Epithelial cell of proximal tubule (primary cell): ENCODE data around the gene CAMTA1. TPM values are rescaled to one million over a fixed set of nuclear protein-coding genes. Genes with fewer than 3 reads are reported as not detected.

Source experiments
- DNase-seq: peaks from one replicate; pipeline ENCODE4 v3.0.0-alpha.2; 2011; ENCODE audit warnings: low read depth
- H3K4me3 ChIP-seq: 2 replicates; pipeline ENCODE4 v1.5.1; 2011; ENCODE audit warnings: low read depth, mild to moderate bottlenecking, low read length
- CTCF ChIP-seq: conservative IDR thresholded peaks from 2 replicates; pipeline ENCODE4 v1.5.1; 2012; ENCODE audit warnings: low read depth, mild to moderate bottlenecking, low read length
- total RNA-seq: library from RNA; depleted of rRNA; stranded (reverse); fragments of >200 nt; gene quantifications from 2 replicates; pipeline ENCODE4 v1.2.3, GENCODE V29; 2015

Gene CAMTA1
- total RNA-seq, 1 donor from 2014 or later, result 79.2 TPM

GRCh38 chr1:7517611-7518330 lies 732.5 kb downstream of the CAMTA1 start:
- DNase-seq, result no peak
- TF ChIP-seq CTCF, result no peak
- no peak overlapping the region for H3K4me3 ChIP-seq

GRCh38 chr1:7518411-7518810 lies 733.2 kb downstream of the CAMTA1 start:
- no peak overlapping the region for H3K4me3 ChIP-seq
- DNase-seq, result no peak
- no peak for TF ChIP-seq CTCF

GRCh38 chr1:7519181-7519860 lies 734.1 kb downstream of the CAMTA1 start:
- no peak for DNase-seq

GRCh38 chr1:7519861-7520395 lies 734.7 kb downstream of the CAMTA1 start:
- no peak for TF ChIP-seq CTCF
- DNase-seq, result no peak
- no peak overlapping the region for H3K4me3 ChIP-seq

More at GRCh38 chr1:7519181-7519860, 734.1 kb downstream of the CAMTA1 start:
- no peak overlapping the region for H3K4me3 ChIP-seq
- TF ChIP-seq CTCF, result no peak

- TF ChIP-seq CTCF, result no peak
These were observed 735.2 kb downstream of the CAMTA1 start for GRCh38 chr1:7520496-7520895.

GRCh38 chr1:7524341-7525337 lies 739.4 kb downstream of the CAMTA1 start:
- no peak for DNase-seq
- no peak for TF ChIP-seq CTCF
- no peak overlapping the region for H3K4me3 ChIP-seq

More at GRCh38 chr1:7520496-7520895, 735.2 kb downstream of the CAMTA1 start:
- no peak overlapping the region for H3K4me3 ChIP-seq
- no peak for DNase-seq
